ENCODE data around the gene XCR1. TPM values are rescaled to one million over a fixed set of nuclear protein-coding genes. Genes with fewer than 3 reads are reported as not detected.

XCR1 gene
- total and polyA plus RNA-seq, 2 experiments from 2014 or later = not detected

- Mint-ChIP-seq H3K9me3 (no peaks in the 10 kb centered on the region), H3K4me1 (no peaks in the 10 kb centered on the region; the same call in 2 of the 3 replicates), H3K36me3 (ENCODE audit: low read depth) (peaks cover 27% of the 10 kb centered on the region), H3K27me3 (ENCODE audit: insufficient read depth, low read depth, poor library complexity) (peaks cover 2% of the 10 kb centered on the region), H3K4me3 (no peak overlapping the region), H3K27ac (no peak overlapping the region)
- H3K4me2 ChIP-seq = no peak overlapping the region
- peaks cover 17% of the 10 kb centered on the region for H3K36me3 ChIP-seq (ENCODE audit: insufficient read depth)
- no peak overlapping the region for H3K27ac ChIP-seq (ENCODE audit: low read depth)
- TF ChIP-seq ZNF331 (CRISPR knock-in tag; IDR thresholded peaks at IDR 0.05; ENCODE audit: low read depth) (no peak), NANOG (IDR thresholded peaks at IDR 0.05; ENCODE audit: borderline replicate concordance) (no peak), CTCF (conservative IDR thresholded peaks at IDR 0.05; ENCODE audit: low read depth in 2 of 2) (no peak), STAT1 (IDR thresholded peaks at IDR 0.05; ENCODE audit: unreplicated experiment) (no peak), ZNF114 (CRISPR knock-in tag; IDR thresholded peaks at IDR 0.05) (no peak), ZNF462 (CRISPR knock-in tag; IDR thresholded peaks at IDR 0.05) (no peak), POLR2AphosphoS5 (IDR thresholded peaks at IDR 0.05; ENCODE audit: low read depth) (no peak)
- TF ChIP-seq, protein P1, sequence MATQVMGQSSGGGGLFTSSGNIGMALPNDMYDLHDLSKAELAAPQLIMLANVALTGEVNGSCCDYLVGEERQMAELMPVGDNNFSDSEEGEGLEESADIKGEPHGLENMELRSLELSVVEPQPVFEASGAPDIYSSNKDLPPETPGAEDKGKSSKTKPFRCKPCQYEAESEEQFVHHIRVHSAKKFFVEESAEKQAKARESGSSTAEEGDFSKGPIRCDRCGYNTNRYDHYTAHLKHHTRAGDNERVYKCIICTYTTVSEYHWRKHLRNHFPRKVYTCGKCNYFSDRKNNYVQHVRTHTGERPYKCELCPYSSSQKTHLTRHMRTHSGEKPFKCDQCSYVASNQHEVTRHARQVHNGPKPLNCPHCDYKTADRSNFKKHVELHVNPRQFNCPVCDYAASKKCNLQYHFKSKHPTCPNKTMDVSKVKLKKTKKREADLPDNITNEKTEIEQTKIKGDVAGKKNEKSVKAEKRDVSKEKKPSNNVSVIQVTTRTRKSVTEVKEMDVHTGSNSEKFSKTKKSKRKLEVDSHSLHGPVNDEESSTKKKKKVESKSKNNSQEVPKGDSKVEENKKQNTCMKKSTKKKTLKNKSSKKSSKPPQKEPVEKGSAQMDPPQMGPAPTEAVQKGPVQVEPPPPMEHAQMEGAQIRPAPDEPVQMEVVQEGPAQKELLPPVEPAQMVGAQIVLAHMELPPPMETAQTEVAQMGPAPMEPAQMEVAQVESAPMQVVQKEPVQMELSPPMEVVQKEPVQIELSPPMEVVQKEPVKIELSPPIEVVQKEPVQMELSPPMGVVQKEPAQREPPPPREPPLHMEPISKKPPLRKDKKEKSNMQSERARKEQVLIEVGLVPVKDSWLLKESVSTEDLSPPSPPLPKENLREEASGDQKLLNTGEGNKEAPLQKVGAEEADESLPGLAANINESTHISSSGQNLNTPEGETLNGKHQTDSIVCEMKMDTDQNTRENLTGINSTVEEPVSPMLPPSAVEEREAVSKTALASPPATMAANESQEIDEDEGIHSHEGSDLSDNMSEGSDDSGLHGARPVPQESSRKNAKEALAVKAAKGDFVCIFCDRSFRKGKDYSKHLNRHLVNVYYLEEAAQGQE (IDR thresholded peaks at IDR 0.05; ENCODE audit: unreplicated experiment) = no peak
- no peak for DNase-seq (ENCODE audit: low spot score)
- H3K9me2 ChIP-seq (ENCODE audit: insufficient read depth) = no peaks in the 10 kb centered on the region
- no peaks in the 10 kb centered on the region for H3K27me3 ChIP-seq (ENCODE audit: insufficient read depth)
- H3K79me2 ChIP-seq (replicated peaks; ENCODE audit: insufficient read depth) = no peaks in the 10 kb centered on the region
- no peak for ATAC-seq
- no peaks in the 10 kb centered on the region; the same call in 1 of the 2 replicates for H4K20me1 ChIP-seq (replicated peaks; ENCODE audit: insufficient read depth)
- H3K4me3 ChIP-seq = no peak overlapping the region
- H3F3A ChIP-seq (replicated peaks; ENCODE audit: low read depth) = no peaks in the 10 kb centered on the region
- H3K4me1 ChIP-seq (ENCODE audit: insufficient read depth) = no peaks in the 10 kb centered on the region
- H2AFZ ChIP-seq = no peak overlapping the region
These were observed 54.5 kb downstream of the XCR1 start for GRCh38 chr3:45972534-45973402.
